HepG2 (cell line): ENCODE measurements around the gene AK4. TPM values are rescaled to one million over a fixed set of nuclear protein-coding genes. Genes with fewer than 3 reads are reported as not detected.

Experiments
- ATAC-seq: fragments of 200-7000 bp; cut with Tn5 transposase; 3 replicates; pipeline ENCODE4 v1.9.1; 2020; ENCODE audit warnings: mild to moderate bottlenecking, moderate library complexity
- BruUV-seq: library from RNA; stranded (reverse); fragments of 400-500 nt; replicated peaks from 2 replicates; lab custom pipeline; 2021; lab: Mats Ljungman, UMichigan
- CTCF ChIA-PET: fragments of 300-600 bp; formaldehyde crosslinking; extraction: SDS; loops from one replicate; lab custom pipeline; 2021; ENCODE audit warnings: low total read pairs, inconsistent platforms, low intra/inter-chr PET ratio; lab: Yijun Ruan, JAX
- POLR2A ChIA-PET: fragments of 350-600 bp; sonication (Branson Sonifier 250); formaldehyde crosslinking; loops from one replicate; lab custom pipeline; 2020; ENCODE audit warnings: antibody characterized with exemption, inconsistent platforms; lab: Yijun Ruan, JAX
- DNase-seq: peaks from one replicate; pipeline ENCODE4 v3.0.0-alpha.2; 2015; ENCODE audit warnings: low spot score
- FAIRE-seq: peaks from 3 replicates; lab custom pipeline; 2011; peaks lifted over from hg19 to GRCh38; lab: Jason Lieb, UNC
- H2AFZ ChIP-seq: one replicate; pipeline ENCODE4 v1.6.1; 2011; ENCODE audit warnings: low read length, inconsistent platforms
- H3K27ac ChIP-seq: fragments of 300-600 bp; 3 replicates; pipeline ENCODE4 v1.8.0; 2011; ENCODE audit warnings: mixed run types, mild to moderate bottlenecking, mixed read lengths, low read length, inconsistent platforms; ENCODE audit not compliant: insufficient read depth; ENCODE audit errors: extremely low read length
- H3K27me3 ChIP-seq, 2 experiments: fragments of 200-600 bp in 1 of 2; 2 replicates in 1 of 2; 3 replicates in 1 of 2; pipeline versions ENCODE4 v1.6.0 to v1.8.0; 2011; ENCODE audit warnings: low read length in 2 of 2, mild to moderate bottlenecking in 2 of 2, moderate library complexity in 2 of 2, inconsistent platforms in 1 of 2; ENCODE audit not compliant: insufficient read depth in 2 of 2, control insufficient read depth in 1 of 2
- H3K36me3 ChIP-seq, 2 experiments: fragments of 200-600 bp in 1 of 2; replicated peaks in 1 of 2; 2 replicates in 1 of 2; 3 replicates in 1 of 2; pipeline versions ENCODE4 v1.5.1 to v1.8.0; 2011; ENCODE audit warnings: low read length in 2 of 2, inconsistent platforms in 1 of 2; ENCODE audit not compliant: insufficient read depth in 2 of 2, control insufficient read depth in 1 of 2
- H3K4me1 ChIP-seq: 2 replicates; pipeline ENCODE4 v1.5.1; 2012; ENCODE audit warnings: low read length, inconsistent platforms; ENCODE audit not compliant: insufficient read depth
- H3K4me2 ChIP-seq: 2 replicates; pipeline ENCODE4 v1.6.0; 2011; ENCODE audit warnings: low read depth, low read length, inconsistent platforms
- H3K4me3 ChIP-seq, 3 experiments: fragments of 200-600 bp in 1 of 3; sonication (generic), shearing (Covaris generic) in 1 of 3; replicated peaks in 1 of 3; 2 replicates each; pipeline ENCODE4 v1.5.1; 2011 to 2016; ENCODE audit warnings: low read length in 3 of 3, inconsistent platforms in 2 of 3, low read depth in 2 of 3, mild to moderate bottlenecking in 2 of 3, control low read depth in 1 of 3, mixed read lengths in 1 of 3; ENCODE audit not compliant: insufficient read depth in 1 of 3
- H3K79me2 ChIP-seq: one replicate; pipeline ENCODE4 v1.6.1; 2011; ENCODE audit warnings: low read length, inconsistent platforms; ENCODE audit not compliant: insufficient read depth
- H3K9ac ChIP-seq: 2 replicates; pipeline ENCODE4 v1.6.0; 2011; ENCODE audit warnings: mild to moderate bottlenecking, low read depth, low read length, inconsistent platforms; ENCODE audit not compliant: insufficient read depth
- H3K9me3 ChIP-seq: 2 replicates; pipeline ENCODE4 v1.5.1; 2012; ENCODE audit warnings: mild to moderate bottlenecking, low read length
- H4K20me1 ChIP-seq: 2 replicates; pipeline ENCODE4 v1.6.0; 2011; ENCODE audit warnings: inconsistent platforms, mild to moderate bottlenecking, low read length, moderate library complexity; ENCODE audit not compliant: insufficient read depth
- HHEX ChIP-seq: IDR thresholded peaks from 2 replicates; pipeline ENCODE4 v1.6.1; 2016; ENCODE audit warnings: control low read depth
- MAFF ChIP-seq: IDR thresholded peaks from 2 replicates; pipeline ENCODE4 v1.6.1; 2011; ENCODE audit warnings: low read depth, low read length, improper control_type of control experiment
- MAFK ChIP-seq, 2 experiments: IDR thresholded peaks in 1 of 2; conservative IDR thresholded peaks in 1 of 2; 2 replicates each; pipeline ENCODE4 v1.6.1; 2011; ENCODE audit warnings: improper control_type of control experiment in 2 of 2, low read length in 2 of 2
- RXRB ChIP-seq: IDR thresholded peaks from 2 replicates; pipeline ENCODE4 v1.6.1; 2016; ENCODE audit warnings: borderline replicate concordance, missing genetic modification reagents, missing compliant biosample characterization
- TAF1 ChIP-seq: sonication (generic); formaldehyde crosslinking; IDR thresholded peaks from 2 replicates; pipeline ENCODE4 v1.4.0; 2020; ENCODE audit warnings: missing genetic modification reagents
- TSC22D2 ChIP-seq: sonication (generic); formaldehyde crosslinking; IDR thresholded peaks from 2 replicates; pipeline ENCODE4 v1.5.1; 2020; ENCODE audit warnings: missing genetic modification reagents, mild to moderate bottlenecking, borderline replicate concordance
- ZGPAT ChIP-seq: IDR thresholded peaks from 2 replicates; pipeline ENCODE4 v1.6.1; 2016; ENCODE audit warnings: mild to moderate bottlenecking
- ZNF556 ChIP-seq: sonication (generic); formaldehyde crosslinking; IDR thresholded peaks from 2 replicates; pipeline ENCODE4 v1.4.0; 2020; ENCODE audit warnings: mild to moderate bottlenecking, missing genetic modification reagents, borderline replicate concordance
- ZNF788 ChIP-seq: sonication (generic); formaldehyde crosslinking; IDR thresholded peaks from 2 replicates; pipeline ENCODE4 v1.5.0; 2020; ENCODE audit warnings: mild to moderate bottlenecking, missing genetic modification reagents, borderline replicate concordance
- WGBS: methylation state at CpG from one replicate; pipeline ENCODE4 v1.1.6; 2017; ENCODE audit warnings: low lambda C conversion rate; 5-methylcytosine and 5-hydroxymethylcytosine counted together
- in situ Hi-C: cut with HindIII; loops from 2 replicates; pipeline ENCODE4 v1.10.0; 2017; ENCODE audit warnings: low pct_unique_long_range_greater_than_20kb; ENCODE audit not compliant: extremely low pct_ligation_motif_present
- intact Hi-C: fragments of 100-400 bp; cut with micrococcal nuclease; formaldehyde crosslinking; loops from one replicate; pipeline ENCODE4 v1.10.0; 2022; ENCODE audit not compliant: unreplicated experiment
- polyA plus RNA-seq, 8 experiments: library from polyadenylated mRNA; depleted of rRNA in 3 of 8; stranded (reverse) in 7 of 8; unstranded in 1 of 8; fragments of >200 nt; fragmentation: Illumina TruSeq in 4 of 8; extraction: Trizol in 4 of 8; gene quantifications; 2 replicates each; pipeline versions ENCODE4 v1.2.1 to v1.2.3, GENCODE V29; 2011 to 2016; ENCODE audit warnings: low read depth in 4 of 8, missing spikeins in 1 of 8, mixed read lengths in 1 of 8; ENCODE audit not compliant: insufficient read depth in 1 of 8
- total RNA-seq, 5 experiments: library from RNA; depleted of rRNA; stranded (reverse); fragments of >200 nt; fragmentation: Illumina TruSeq; extraction: Trizol; gene quantifications; 2 replicates each; pipeline ENCODE4 v1.2.3, GENCODE V29; 2016; ENCODE audit warnings: low read depth in 1 of 5
- TF ChIP-seq, protein P1 (sequence below): sonication (generic); formaldehyde crosslinking; IDR thresholded peaks from 2 replicates; pipeline ENCODE4 v1.8.1; 2023; ENCODE audit warnings: mild to moderate bottlenecking, missing genetic modification reagents

AK4 gene
- total and polyA plus RNA-seq, 2 of the 13 experiments (the other 11 are each of a cell fraction or from before 2014, with no cell fraction given), result 110 to 160 TPM

- no peaks in the 10 kb centered on the region for H3K36me3 ChIP-seq
- WGBS, result 11% methylated on average over 3 of the region's 3 CpGs
- intact Hi-C loops (no loop called here), in situ Hi-C loops (no loop called here)
- no peak overlapping the region for H3K9ac ChIP-seq
- BruUV-seq, result no TSS peak
- FAIRE-seq, result no peak
- H3K4me1 ChIP-seq, result peaks cover 23% of the 10 kb centered on the region
- H3K79me2 ChIP-seq, result no peaks in the 10 kb centered on the region
- DNase-seq, result no peak
- no peak overlapping the region for H3K4me3 ChIP-seq
- H3K9me3 ChIP-seq, result no peaks in the 10 kb centered on the region
- H3K27me3 ChIP-seq, result no peaks in the 10 kb centered on the region
- no peaks in the 10 kb centered on the region for H4K20me1 ChIP-seq
- ChIA-PET POLR2A (no interaction called here), CTCF (no interaction called here)
- no peak overlapping the region for H3K27ac ChIP-seq
- H3K4me2 ChIP-seq, result no peak overlapping the region
- no peak for ATAC-seq
- H2AFZ ChIP-seq, result no peak overlapping the region
- TF ChIP-seq, protein P1, sequence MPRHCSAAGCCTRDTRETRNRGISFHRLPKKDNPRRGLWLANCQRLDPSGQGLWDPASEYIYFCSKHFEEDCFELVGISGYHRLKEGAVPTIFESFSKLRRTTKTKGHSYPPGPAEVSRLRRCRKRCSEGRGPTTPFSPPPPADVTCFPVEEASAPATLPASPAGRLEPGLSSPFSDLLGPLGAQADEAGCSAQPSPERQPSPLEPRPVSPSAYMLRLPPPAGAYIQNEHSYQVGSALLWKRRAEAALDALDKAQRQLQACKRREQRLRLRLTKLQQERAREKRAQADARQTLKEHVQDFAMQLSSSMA (CRISPR knock-in tag), result no peak
- TF ChIP-seq TAF1 (CRISPR knock-in tag), result no peak
- TF ChIP-seq HHEX (CRISPR knock-in tag), result no peak
- TF ChIP-seq ZNF556, result no peak
- TF ChIP-seq RXRB, result no peak
- no peak for TF ChIP-seq ZGPAT
- no peak for TF ChIP-seq ZNF788 (CRISPR knock-in tag)
Observed at GRCh38 chr1:65112811-65113210, 35.2 kb upstream of the AK4 start.

GRCh38 chr1:65113298-65113697, 34.7 kb upstream of the AK4 start:
- Histone ChIP-seq H3K4me1 (peaks cover 18% of the 10 kb centered on the region), H3K36me3 (no peaks in the 10 kb centered on the region), H3K4me2 (no peak overlapping the region), H3K9me3 (no peaks in the 10 kb centered on the region), H3K27me3 (no peaks in the 10 kb centered on the region), H4K20me1 (no peaks in the 10 kb centered on the region), H3K79me2 (no peaks in the 10 kb centered on the region), H2AFZ (no peak overlapping the region), H3K4me3 (no peak overlapping the region), H3K9ac (no peak overlapping the region), H3K27ac (no peak overlapping the region)
- no peak for ATAC-seq
- in situ Hi-C loops (no loop called here), intact Hi-C loops (no loop called here)
- peak; percentile 32 to 60; a peak in 2 of 4 replicates for TF ChIP-seq MAFK (conservative IDR thresholded peaks at IDR 0.05 in 1 of 2, IDR thresholded peaks at IDR 0.05 in 1 of 2; ENCODE audit: low read length in 2 of 2)
- 0 out of 2 replicates have a peak, but pooled peaks have one; percentile 39 for TF ChIP-seq MAFF
- no peak for TF ChIP-seq TSC22D2 (CRISPR knock-in tag)
- no TSS peak for BruUV-seq
- ChIA-PET CTCF (no interaction called here), POLR2A (no interaction called here)
- FAIRE-seq, result no peak
- DNase-seq, result no peak
- WGBS, result 0% methylated on average over 2 of the region's 2 CpGs
